Spleen (tissue), 11 donors: ENCODE results near the gene NR2C2. TPM values are rescaled to one million over a fixed set of nuclear protein-coding genes. Genes with fewer than 3 reads are reported as not detected.
A peak's percentile ranks its signal among the peaks of the same experiment; 100 is the strongest.

Source experiments
- DNase-seq: peaks from one replicate; pipeline ENCODE4 v3.0.0-alpha.2; 2020
- H3K27ac ChIP-seq, 8 donors: fragments of 200-600 bp; sonication (generic) in 7 of 8; 1 replicate in 4 of 8; 2 replicates in 4 of 8; pipeline versions ENCODE4 v1.5.0 to v1.8.0; 2016 to 2021; ENCODE audit warnings: inconsistent platforms in 4 of 8, mild to moderate bottlenecking in 4 of 8, moderate library complexity in 1 of 8
- H3K27me3 ChIP-seq, 7 donors: fragments of 200-600 bp; sonication (generic) in 6 of 7; replicated peaks in 1 of 7; 1 replicate in 4 of 7; 2 replicates in 3 of 7; pipeline versions ENCODE4 v1.5.0 to v1.8.0; 2016 to 2021; ENCODE audit warnings: inconsistent platforms in 3 of 7, mild to moderate bottlenecking in 1 of 7
- H3K36me3 ChIP-seq, 6 donors: fragments of 200-600 bp; sonication (generic) in 5 of 6; 1 replicate in 4 of 6; 2 replicates in 2 of 6; pipeline versions ENCODE4 v1.5.0 to v1.8.0; 2016 to 2021; ENCODE audit warnings: inconsistent platforms in 2 of 6
- H3K4me1 ChIP-seq, 6 donors: fragments of 200-600 bp; sonication (generic) in 5 of 6; 1 replicate in 3 of 6; 2 replicates in 3 of 6; pipeline versions ENCODE4 v1.5.0 to v1.8.0; 2016 to 2021; ENCODE audit warnings: inconsistent platforms in 3 of 6
- H3K4me3 ChIP-seq, 8 donors: fragments of 200-600 bp; sonication (generic) in 7 of 8; 1 replicate in 4 of 8; 2 replicates in 4 of 8; pipeline versions ENCODE4 v1.5.0 to v1.8.0; 2016 to 2021; ENCODE audit warnings: inconsistent platforms in 4 of 8, mild to moderate bottlenecking in 4 of 8, moderate library complexity in 2 of 8
- H3K9me3 ChIP-seq, 8 donors: fragments of 200-600 bp; sonication (generic) in 7 of 8; 1 replicate in 4 of 8; 2 replicates in 4 of 8; pipeline versions ENCODE4 v1.5.0 to v1.8.0; 2016 to 2021; ENCODE audit warnings: inconsistent platforms in 4 of 8
- CTCF ChIP-seq, 11 experiments: fragments of 200-600 bp in 7 of 11; fragments of 450-650 bp in 4 of 11; sonication (generic) in 4 of 11; IDR thresholded peaks in 8 of 11; conservative IDR thresholded peaks in 3 of 11; 1 replicate in 7 of 11; 2 replicates in 4 of 11; pipeline versions ENCODE4 v1.4.0 to v1.8.0; 2016 to 2021; ENCODE audit warnings: antibody characterized with exemption in 11 of 11, inconsistent platforms in 4 of 11, mild to moderate bottlenecking in 1 of 11
- POLR2A ChIP-seq, 3 donors: fragments of 450-650 bp; IDR thresholded peaks; one replicate each; pipeline ENCODE4 v1.5.1; 2017; ENCODE audit warnings: antibody characterized with exemption in 3 of 3, mild to moderate bottlenecking in 1 of 3
- POLR2AphosphoS5 ChIP-seq, 3 donors: sonication (generic); formaldehyde crosslinking; IDR thresholded peaks; one replicate each; pipeline ENCODE4 v1.5.1; 2017; ENCODE audit warnings: antibody characterized with exemption in 3 of 3
- whole genome bisulfite sequencing, 5 donors: extraction: QIAGEN DNeasy Blood & Tissue Kit in 3 of 5; methylation state at CpG; one replicate each; pipeline versions ENCODE4 v1.1.5 to v1.1.7; 2013 to 2018; 5-methylcytosine and 5-hydroxymethylcytosine counted together
- intact Hi-C: fragments of 100-400 bp; cut with DNase I; formaldehyde crosslinking; loops from one replicate; pipeline ENCODE4 v1.15.0; 2023; ENCODE audit warnings: low total_unique reads
- polyA plus RNA-seq, 3 donors: library from polyadenylated mRNA; stranded (reverse); fragments of 200-250 nt; gene quantifications; one replicate each; pipeline ENCODE4 v1.2.1, GENCODE V29; 2013
- total RNA-seq, 7 donors: library from RNA; depleted of rRNA in 3 of 7; stranded (reverse); fragments of >200 nt in 3 of 7; fragmentation: NEBNext Ultra II Directional in 4 of 7; extraction: Animal tissue kit (Norgen Biotek cat#: 25700) in 4 of 7; gene quantifications; one replicate each; pipeline versions ENCODE4 v1.1.0 to v1.2.1, GENCODE V29; 2016 to 2021
- donor health status: healthy with polysubstance abuse.
- donor health status: DM: no; HTN: no; CAD: no; lungs with moderate emphysema.
- donor health status: DM: no; HTN: no; CAD: no.
- donor health status: Bipolar disorder and iron deficiency.
- donor health status: healthy.
- donor health status: DM: no; HTN: no; CAD: no.
- donor health status: DM: yes; HTN: yes; CAD: no.

The NR2C2 gene
- total and polyA plus RNA-seq, 10 donors, result 7.2 to 75.5 (median 60.2) TPM

DNA sequence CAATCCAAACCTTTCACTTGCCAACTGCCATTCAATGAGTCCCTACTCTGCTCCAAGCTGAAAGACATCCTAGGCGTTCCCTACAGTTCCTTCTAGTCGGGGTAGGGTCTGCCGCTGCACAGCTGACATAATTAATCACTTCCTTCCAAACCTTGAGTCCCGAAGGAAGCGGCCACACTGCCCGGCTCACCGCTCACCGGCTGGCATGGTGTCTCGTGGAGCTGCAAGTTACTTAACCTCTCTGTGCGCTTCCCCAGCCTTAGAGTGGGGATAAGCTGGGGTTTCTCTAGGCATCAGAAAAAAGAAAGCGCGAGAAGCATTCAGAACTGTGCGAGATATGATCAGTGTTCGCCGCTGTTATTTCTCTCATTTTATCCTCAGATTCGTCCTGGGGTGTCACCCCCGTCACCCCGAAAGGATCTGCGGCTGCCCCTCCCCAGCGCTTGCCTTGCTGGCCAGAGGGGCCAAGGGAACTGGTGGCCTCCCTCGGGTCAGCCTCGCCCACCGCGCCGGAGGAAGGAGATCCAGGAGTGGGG is 117.0 kb downstream of the NR2C2 start:
- TF ChIP-seq CTCF (IDR thresholded peaks at IDR 0.05 in 8 of 11, conservative IDR thresholded peaks at IDR 0.05 in 3 of 11), result no peak
- TF ChIP-seq POLR2A (IDR thresholded peaks at IDR 0.05), result no peak
- no peak for TF ChIP-seq POLR2AphosphoS5 (IDR thresholded peaks at IDR 0.05)
- Histone ChIP-seq H3K27ac (peak overlapping the region; percentile 63 to 89 (median 85)), H3K4me1 (peaks cover 12 to 31% (median 22%) of the 10 kb centered on the region in 6 donors), H3K36me3 (peaks cover 0 to 9% (median under 1%) of the 10 kb centered on the region in 6 donors), H3K9me3 (no peaks in the 10 kb centered on the region), H3K27me3 (no peaks in the 10 kb centered on the region), H3K4me3 (peak overlapping the region; percentile 54 to 90 (median 75))
- intact Hi-C loops, result no loop called here
- DNase-seq, result no peak
- WGBS, 5 donors, result 0 to 2% (median 1%) methylated on average over 13 to 25 of the region's 25 CpGs

- DNase-seq, result peak; percentile 98
- H3K27ac ChIP-seq, result peak within 1 kb of the TSS; percentile 63 to 89 (median 85)
- intact Hi-C loops, result no loop called here
- WGBS, 5 donors, result 0 to 1% (median 1%) methylated on average over 26 to 69 of the region's 69 CpGs
- H3K4me1 ChIP-seq, result peaks cover 12 to 31% (median 22%) of the 10 kb centered on the region in 6 donors
- no peaks in the 10 kb centered on the region for H3K9me3 ChIP-seq
- H3K4me3 ChIP-seq, result peak within 1 kb of the TSS; percentile 54 to 90 (median 75)
- H3K36me3 ChIP-seq, result peaks cover 0 to 10% (median under 1%) of the 10 kb centered on the region in 6 donors
- H3K27me3 ChIP-seq, result no peaks in the 10 kb centered on the region
- TF ChIP-seq POLR2A (IDR thresholded peaks at IDR 0.05), result peak in 2 of 3 donors; percentile 25 to 85
- peak in 1 of 11 experiments; percentile 16 for TF ChIP-seq CTCF (IDR thresholded peaks at IDR 0.05 in 8 of 11, conservative IDR thresholded peaks at IDR 0.05 in 3 of 11)
- TF ChIP-seq POLR2AphosphoS5 (IDR thresholded peaks at IDR 0.05), result peak; percentile 98 to 99 (median 98)
Measured at GRCh38 chr3:15064835-15065549, 117.6 kb downstream of the NR2C2 start, which contains the start of gene MRPS25. MRPS25 (minus strand) TSS chr3:15065315; CDS start chr3:15065194, 121 bp downstream.

DNA sequence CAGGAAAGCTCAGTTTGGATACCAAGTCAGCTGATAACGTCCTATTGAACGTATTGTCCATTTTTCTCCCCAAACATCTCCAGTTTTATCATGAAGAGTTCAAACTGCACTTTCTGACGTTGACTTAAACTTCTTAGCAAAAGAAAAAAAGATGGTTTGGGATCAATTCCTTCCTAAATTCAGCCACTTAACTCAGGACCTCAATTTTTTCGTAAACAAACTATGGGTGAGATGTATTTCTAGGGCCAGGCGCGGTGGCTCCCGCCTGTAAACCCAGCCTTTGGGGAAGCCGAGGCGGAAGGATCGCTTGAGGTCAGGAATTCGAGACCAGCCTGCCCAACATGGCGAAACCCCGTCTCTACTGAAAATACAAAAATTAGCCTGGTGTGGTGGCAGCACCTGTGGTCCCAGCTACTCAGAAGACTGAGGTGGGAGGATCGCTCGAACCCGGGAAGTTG is 118.2 kb downstream of the NR2C2 start:
- no peak for TF ChIP-seq POLR2A (IDR thresholded peaks at IDR 0.05)
- no peak for TF ChIP-seq POLR2AphosphoS5 (IDR thresholded peaks at IDR 0.05)
- TF ChIP-seq CTCF (IDR thresholded peaks at IDR 0.05 in 8 of 11, conservative IDR thresholded peaks at IDR 0.05 in 3 of 11), result no peak
- Histone ChIP-seq H3K4me1 (peaks cover 12 to 31% (median 22%) of the 10 kb centered on the region in 6 donors), H3K4me3 (peak overlapping the region; percentile 54 to 90 (median 75)), H3K36me3 (peaks cover 0 to 14% (median 0%) of the 10 kb centered on the region in 6 donors), H3K27ac (peak overlapping the region in 7 of 8 donors; percentile 75 to 89 (median 85)), H3K9me3 (no peaks in the 10 kb centered on the region), H3K27me3 (no peaks in the 10 kb centered on the region)
- intact Hi-C loops, result no loop called here
- 51 to 68% (median 59%) methylated on average over 16 of the region's 16 CpGs for WGBS, 5 donors
- DNase-seq, result no peak

GRCh38 chr3:15066467-15066866 is 119.1 kb downstream of the NR2C2 start:
- DNase-seq, result no peak
- TF ChIP-seq POLR2A (IDR thresholded peaks at IDR 0.05), result no peak
- no peak for TF ChIP-seq CTCF (IDR thresholded peaks at IDR 0.05 in 8 of 11, conservative IDR thresholded peaks at IDR 0.05 in 3 of 11)
- TF ChIP-seq POLR2AphosphoS5 (IDR thresholded peaks at IDR 0.05), result no peak
- H3K27ac ChIP-seq, result no peak overlapping the region
- intact Hi-C loops, result no loop called here
- peaks cover 0 to 21% (median 5%) of the 10 kb centered on the region in 6 donors for H3K36me3 ChIP-seq
- H3K4me1 ChIP-seq, result peaks cover 12 to 31% (median 22%) of the 10 kb centered on the region in 6 donors
- H3K9me3 ChIP-seq, result no peaks in the 10 kb centered on the region
- 90 to 95% (median 94%) methylated on average over 3 of the region's 3 CpGs for WGBS, 5 donors
- no peaks in the 10 kb centered on the region for H3K27me3 ChIP-seq
- H3K4me3 ChIP-seq, result no peak overlapping the region
